HG02970 (cell line): ENCODE data around the gene TEX30.

ENCODE experiments used
- ATAC-seq: cut with Tn5 transposase; IDR thresholded peaks from one replicate; pipeline ENCODE4 v1.9.1; 2021; ENCODE audit warnings: mild to moderate bottlenecking, moderate library complexity, moderate number of reproducible peaks; ENCODE audit not compliant: unreplicated experiment, low FRiP score

TEX30 gene

DNA sequence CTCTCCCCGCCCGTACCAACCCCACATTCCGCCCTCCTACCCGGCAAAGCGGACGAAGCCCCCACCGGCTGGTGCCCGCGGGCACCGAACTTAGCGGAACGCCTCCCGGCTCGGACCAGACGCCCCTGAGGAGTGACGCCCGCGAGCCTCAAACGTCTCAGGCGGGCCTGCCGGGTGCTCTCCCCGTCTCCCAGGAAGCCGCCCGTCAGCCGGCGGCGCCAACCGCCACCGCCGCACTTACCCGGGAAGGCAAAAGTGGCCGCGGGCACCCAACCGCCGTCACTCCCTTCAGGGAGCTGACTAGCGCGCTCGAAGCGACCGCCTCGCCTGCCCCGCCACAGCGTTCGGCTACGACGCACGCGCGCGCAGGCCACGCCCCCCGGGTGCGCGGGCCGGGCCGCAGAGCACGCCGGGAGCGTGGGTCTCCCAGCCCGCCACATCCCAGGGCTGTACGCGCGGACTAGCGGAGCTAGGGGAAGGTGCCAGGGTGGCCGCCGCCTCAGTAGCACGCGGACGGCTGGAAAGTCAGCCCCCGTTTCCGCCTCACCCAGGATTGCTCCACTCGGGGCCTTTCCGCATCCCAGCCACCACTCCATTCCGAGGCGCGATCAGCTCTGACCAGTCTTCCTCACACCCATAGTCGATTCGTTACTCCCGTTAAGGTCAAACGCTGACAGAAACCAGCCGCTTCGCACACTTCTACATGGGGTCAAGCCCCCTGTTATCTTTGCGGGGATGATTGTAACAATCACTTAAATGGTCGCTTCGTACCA, at the start of gene TEX30:
Gene TEX30, minus strand, starts transcription at position 346 of the 773 bp plus-strand sequence. CDS start 3,760 bp downstream, outside the sequence.
- peak; percentile 95 for ATAC-seq

- ATAC-seq, result no peak
Observed at GRCh38 chr13:102817907-102818306, 44.3 kb upstream of the TEX30 start.

DNA sequence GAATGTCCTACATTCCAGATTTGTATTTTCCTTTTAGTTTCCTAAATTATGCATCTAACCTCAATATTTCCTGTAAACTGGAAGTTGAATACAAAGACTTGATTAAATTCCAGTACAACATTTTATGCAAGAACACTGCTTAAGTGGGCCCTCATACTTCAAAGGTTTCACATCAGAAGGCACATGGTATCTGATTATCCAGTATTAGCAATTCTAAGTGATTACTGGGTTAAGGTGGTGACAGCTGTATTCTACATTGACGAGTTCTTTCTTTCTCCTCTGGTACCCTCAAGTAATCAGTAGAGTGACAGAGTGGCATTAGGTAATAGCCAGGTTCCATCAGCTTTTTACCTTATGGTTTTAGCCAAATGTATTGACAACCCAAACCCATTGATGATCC, 43.7 kb upstream of the TEX30 start:
- ATAC-seq, result no peak

- ATAC-seq, result no peak
Observed at GRCh38 chr13:102816708-102817107, 43.1 kb upstream of the TEX30 start.

DNA sequence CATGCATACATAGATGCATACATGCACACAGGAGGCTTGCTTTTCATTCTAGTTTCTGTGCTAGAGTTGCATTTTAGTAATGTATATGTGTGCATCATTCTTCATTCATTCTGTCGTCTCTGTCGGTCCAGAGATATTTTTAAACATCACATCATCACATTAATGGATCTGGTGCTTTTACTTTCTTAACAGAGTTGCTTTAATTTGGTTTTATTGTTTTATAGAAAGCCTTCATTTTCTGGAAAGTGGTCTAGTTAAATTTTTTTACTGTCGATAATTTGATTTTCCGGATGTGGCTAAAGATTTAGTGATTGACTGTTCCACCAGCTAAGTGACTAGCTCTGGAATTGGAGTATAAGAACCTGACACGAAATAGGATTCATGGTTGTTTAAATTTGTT, 42.2 kb upstream of the TEX30 start:
- ATAC-seq, result no peak

GRCh38 chr13:102814793-102815192, 41.2 kb upstream of the TEX30 start:
- no peak for ATAC-seq

GRCh38 chr13:102814025-102814607, 40.5 kb upstream of the TEX30 start:
- no peak for ATAC-seq

DNA sequence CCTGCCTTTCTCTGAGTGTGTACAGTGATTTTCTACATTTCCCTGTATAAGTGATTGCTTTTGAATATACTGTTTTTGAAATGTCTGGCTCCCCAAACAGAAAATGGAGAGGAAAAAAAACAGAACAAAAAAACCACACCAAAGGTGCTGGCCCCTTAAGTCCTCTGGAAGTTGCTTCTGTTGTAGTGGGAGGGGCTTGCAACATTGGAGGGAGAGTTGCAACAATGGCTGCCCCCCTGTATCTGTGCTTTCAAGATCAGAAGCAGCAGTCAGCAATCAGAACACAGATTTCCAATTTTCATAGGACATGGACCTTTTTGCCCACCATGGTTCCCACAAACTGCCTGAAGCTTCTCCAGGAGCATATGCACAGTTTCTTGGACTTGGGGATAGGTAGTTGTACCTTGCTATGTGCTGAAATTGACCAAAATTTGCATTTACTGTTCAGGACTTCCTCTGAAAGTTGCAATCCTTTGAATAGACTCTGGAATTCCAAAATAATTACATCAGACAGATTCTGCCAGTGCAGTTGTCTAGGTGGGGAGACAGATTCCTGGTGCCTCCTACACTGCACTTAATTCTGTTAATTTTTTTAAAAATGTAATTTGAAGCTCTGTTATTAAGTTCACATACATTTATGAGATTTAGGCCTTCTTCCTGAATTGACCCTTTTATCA, 39.2 kb upstream of the TEX30 start:
- no peak for ATAC-seq

DNA sequence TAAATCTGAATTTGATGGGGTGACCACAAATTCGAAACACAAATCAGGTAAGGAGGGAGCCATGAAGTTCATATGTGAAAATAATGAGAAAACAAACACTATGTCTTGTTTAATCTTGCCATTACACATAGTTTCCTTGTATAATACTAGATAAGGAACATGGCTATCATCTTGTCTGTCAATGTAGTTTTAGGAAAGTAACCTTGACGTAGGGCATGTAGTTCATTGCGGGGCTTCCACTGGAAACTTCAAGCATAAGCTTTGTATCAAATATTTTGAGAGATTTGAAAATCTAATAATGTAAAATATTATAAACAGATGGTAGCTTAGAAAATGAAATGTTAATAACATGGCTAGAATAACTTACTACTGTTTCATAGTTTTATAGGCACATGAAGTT, 34.1 kb upstream of the TEX30 start:
- no peak for ATAC-seq

DNA sequence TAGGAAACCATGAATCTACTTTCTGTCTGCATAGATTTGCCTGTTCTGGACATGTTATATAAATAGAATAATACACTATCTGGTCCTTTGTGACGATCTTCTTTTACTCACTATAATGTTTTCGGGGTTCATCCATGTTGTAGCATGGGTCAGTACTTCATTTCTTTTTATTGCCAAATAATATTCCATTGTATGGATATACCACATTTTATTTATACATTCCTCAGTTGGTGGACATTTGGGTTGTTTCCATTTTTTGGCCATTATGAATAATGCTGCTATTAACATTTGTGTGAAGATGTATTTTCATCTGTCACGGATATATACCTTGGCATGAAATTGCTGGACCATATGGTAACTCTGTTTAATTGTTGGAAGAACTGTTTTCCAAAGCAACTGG, 32.1 kb upstream of the TEX30 start:
- ATAC-seq, result no peak

GRCh38 chr13:102800145-102801041, 26.8 kb upstream of the TEX30 start:
- ATAC-seq, result peak; percentile 78

DNA sequence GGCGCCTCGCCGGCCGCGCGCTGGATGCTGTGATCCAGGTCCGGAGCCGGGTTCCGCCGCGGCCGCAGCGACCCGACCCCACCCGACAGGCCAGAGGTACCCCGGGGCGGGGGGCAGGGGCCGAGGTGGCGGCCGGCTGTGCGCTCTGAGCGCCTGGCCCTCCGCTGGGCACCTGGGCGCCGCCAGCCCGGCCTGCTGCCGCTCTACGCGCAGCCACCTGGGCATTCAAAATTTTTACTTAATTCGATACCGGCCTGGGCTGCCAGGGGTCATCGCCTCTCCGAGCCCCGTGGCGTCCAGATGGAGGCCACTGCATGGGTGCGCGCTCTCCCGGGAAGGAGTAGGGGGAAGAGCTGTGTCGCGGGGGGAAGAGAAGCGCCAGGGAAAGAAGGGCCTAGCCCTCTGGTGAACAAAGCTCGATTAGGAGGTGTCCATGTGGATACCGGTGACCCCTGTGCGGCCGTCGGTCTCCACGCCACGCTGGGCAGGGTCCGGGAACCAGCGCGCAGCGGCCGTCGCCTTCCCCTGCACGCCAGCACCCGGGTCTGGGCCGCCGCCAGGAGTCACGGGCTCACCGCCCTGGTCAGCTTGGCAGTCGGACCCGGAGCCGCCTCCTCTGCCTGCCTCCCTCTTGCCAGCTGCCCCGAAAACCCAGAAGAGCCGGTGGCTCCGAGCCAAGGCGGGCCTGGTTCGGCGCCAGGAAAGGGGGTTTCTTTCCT, 26.0 kb upstream of the TEX30 start:
- ATAC-seq, result peak; percentile 3

- ATAC-seq, result peak; percentile 81
Observed at GRCh38 chr13:102798581-102799425, 25.2 kb upstream of the TEX30 start, which contains the start of the genes BIVM and POGLUT2. BIVM (plus strand) TSS chr13:102799119; CDS start chr13:102807268, 8,149 bp downstream. POGLUT2 (minus strand) TSS chr13:102798976; CDS start chr13:102798670, 306 bp downstream.

- ATAC-seq, result no peak
Observed at GRCh38 chr13:102793611-102794355, 20.2 kb upstream of the TEX30 start.

DNA sequence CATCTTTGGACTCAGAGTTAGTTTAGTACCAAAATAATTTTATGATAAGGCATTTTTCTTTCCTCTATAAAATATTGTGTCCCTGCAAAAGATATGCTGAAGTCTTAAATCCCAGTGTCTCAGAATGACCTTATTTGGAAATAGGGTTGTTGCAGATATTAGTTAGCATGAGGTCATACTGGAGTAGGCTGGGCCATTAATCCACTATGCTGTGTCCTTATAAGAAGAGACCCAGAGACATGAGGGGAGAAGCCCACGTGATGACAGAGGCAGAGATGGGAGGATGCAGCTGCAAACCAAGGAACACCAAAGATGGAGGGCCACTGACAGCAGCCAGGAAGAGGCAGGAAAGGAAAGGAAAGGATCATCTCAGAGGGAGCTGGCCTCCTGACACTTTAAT, 18.8 kb upstream of the TEX30 start:
- ATAC-seq, result no peak

DNA sequence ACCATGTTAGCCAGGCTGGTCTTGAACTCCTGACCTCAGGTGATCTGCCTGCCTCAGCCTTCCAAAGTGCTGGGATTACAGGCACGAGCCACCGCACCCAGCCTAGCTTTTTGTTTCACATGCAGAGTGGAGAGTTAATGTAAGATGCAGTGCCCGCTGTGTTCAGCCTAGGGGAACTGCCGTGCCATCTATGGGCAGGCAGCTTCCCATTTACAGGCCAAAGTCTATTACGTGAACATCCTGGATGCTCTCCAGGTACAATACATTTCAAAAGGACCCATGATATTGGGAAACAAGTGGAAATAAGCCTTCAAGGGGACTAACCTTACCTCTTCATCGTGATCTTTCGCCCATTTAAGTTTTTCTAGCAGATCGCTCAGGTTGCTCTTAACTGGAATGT, 15.1 kb upstream of the TEX30 start:
- no peak for ATAC-seq

- no peak for ATAC-seq
Observed at GRCh38 chr13:102784483-102784882, 10.9 kb upstream of the TEX30 start.

DNA sequence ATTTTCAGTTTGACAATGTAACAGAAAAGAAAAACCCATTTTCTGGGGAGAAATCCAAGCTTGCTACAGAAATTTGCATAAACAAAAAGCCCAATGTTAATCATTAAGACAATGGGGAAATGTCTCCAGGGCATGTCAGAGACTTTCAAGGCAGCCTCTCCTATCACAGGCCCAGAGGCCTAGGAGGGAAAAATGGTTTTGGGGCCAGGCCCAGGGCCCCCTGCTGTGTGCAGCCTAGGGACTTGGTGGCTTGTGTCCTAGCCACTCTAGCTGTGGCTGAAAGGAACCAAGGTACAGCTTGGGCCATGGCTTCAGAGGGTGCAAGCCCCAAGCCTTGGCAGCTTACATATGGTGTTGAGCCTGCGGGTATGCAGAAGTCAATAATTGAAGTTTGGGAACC, 8.0 kb upstream of the TEX30 start:
- ATAC-seq, result no peak
